Measurements from ENCODE around the gene SOCS7. TPM values are rescaled to one million over a fixed set of nuclear protein-coding genes. Genes with fewer than 3 reads are reported as not detected.
A peak's percentile ranks its signal among the peaks of the same experiment; 100 is the strongest.

Gene SOCS7
- total and polyA plus RNA-seq, 11 donors: 5.1 to 19.2 (median 14.0) TPM

DNA sequence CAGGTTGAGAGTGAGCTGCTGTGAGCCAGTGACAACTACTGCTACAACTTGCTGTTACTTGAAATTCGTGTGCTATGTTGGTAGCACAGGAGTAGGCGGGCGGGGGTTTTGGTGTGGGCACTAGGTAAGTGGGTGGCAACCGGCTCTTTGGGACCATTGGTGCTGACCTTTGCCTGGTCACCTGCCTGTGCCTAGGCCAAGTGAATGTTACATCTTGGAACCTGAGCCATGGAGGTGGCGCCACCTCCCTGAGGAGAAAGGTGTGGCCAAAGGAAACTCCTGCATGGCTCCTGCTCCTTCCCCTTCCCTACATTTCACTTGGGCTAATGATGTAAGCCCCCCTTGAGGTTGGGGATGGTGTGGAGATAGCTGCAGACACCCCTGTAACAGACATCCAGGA is 51.3 kb downstream of the SOCS7 start:
- no peak for TF ChIP-seq POLR2A (IDR thresholded peaks at IDR 0.05)
- TF ChIP-seq, protein P1, sequence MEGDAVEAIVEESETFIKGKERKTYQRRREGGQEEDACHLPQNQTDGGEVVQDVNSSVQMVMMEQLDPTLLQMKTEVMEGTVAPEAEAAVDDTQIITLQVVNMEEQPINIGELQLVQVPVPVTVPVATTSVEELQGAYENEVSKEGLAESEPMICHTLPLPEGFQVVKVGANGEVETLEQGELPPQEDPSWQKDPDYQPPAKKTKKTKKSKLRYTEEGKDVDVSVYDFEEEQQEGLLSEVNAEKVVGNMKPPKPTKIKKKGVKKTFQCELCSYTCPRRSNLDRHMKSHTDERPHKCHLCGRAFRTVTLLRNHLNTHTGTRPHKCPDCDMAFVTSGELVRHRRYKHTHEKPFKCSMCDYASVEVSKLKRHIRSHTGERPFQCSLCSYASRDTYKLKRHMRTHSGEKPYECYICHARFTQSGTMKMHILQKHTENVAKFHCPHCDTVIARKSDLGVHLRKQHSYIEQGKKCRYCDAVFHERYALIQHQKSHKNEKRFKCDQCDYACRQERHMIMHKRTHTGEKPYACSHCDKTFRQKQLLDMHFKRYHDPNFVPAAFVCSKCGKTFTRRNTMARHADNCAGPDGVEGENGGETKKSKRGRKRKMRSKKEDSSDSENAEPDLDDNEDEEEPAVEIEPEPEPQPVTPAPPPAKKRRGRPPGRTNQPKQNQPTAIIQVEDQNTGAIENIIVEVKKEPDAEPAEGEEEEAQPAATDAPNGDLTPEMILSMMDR (IDR thresholded peaks at IDR 0.05): no peak
- Histone ChIP-seq H3K36me3 (peaks cover 0 to 51% (median 34%) of the 10 kb centered on the region in 9 donors), H3K27me3 (no peaks in the 10 kb centered on the region), H3K27ac (no peak overlapping the region), H3K4me3 (no peak overlapping the region), H3K4me1 (peaks cover 0 to 6% (median 0%) of the 10 kb centered on the region in 12 donors), H3K9me3 (no peaks in the 10 kb centered on the region)
- WGBS, 4 donors: 90 to 98% (median 95%) methylated on average over 5 of the region's 5 CpGs
- DNase-seq (no peak), ATAC-seq (no peak)
- intact Hi-C loops (cut with DNase I): no loop called here

DNA sequence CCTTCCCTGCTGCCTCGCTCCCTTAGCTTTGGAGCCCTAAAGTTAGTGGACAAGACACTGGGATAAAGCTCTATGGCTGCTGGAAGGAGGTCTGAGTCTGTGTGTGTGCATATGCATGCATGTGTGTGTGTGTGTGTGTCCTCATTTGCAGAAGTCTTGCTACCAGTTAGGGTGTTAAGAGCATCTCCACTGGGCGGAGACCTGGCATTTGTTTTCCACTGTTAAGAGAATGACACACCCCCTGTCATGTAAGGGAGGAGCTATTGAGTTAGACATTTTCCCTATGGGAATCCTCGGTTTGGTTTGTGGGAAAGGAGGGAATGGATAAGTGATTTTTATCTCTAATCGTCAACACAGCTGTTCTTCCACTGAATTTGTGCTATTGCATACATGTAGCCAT is 51.8 kb downstream of the SOCS7 start:
- H3K4me3 ChIP-seq: no peak overlapping the region
- 57 to 67% (median 60%) methylated on average over 4 of the region's 4 CpGs for WGBS, 4 donors
- H3K27me3 ChIP-seq: no peaks in the 10 kb centered on the region
- H3K36me3 ChIP-seq: peaks cover 0 to 45% (median 33%) of the 10 kb centered on the region in 9 donors
- intact Hi-C loops (cut with DNase I): no loop called here
- H3K9me3 ChIP-seq: no peaks in the 10 kb centered on the region
- ATAC-seq: peak in 3 of 4 donors; percentile 36 to 41 (median 39)
- H3K27ac ChIP-seq: no peak overlapping the region
- peaks cover 0 to 6% (median 0%) of the 10 kb centered on the region in 12 donors for H3K4me1 ChIP-seq
- no peak for DNase-seq
- TF ChIP-seq, protein P1 (IDR thresholded peaks at IDR 0.05): no peak
- no peak for TF ChIP-seq POLR2A (IDR thresholded peaks at IDR 0.05)

DNA sequence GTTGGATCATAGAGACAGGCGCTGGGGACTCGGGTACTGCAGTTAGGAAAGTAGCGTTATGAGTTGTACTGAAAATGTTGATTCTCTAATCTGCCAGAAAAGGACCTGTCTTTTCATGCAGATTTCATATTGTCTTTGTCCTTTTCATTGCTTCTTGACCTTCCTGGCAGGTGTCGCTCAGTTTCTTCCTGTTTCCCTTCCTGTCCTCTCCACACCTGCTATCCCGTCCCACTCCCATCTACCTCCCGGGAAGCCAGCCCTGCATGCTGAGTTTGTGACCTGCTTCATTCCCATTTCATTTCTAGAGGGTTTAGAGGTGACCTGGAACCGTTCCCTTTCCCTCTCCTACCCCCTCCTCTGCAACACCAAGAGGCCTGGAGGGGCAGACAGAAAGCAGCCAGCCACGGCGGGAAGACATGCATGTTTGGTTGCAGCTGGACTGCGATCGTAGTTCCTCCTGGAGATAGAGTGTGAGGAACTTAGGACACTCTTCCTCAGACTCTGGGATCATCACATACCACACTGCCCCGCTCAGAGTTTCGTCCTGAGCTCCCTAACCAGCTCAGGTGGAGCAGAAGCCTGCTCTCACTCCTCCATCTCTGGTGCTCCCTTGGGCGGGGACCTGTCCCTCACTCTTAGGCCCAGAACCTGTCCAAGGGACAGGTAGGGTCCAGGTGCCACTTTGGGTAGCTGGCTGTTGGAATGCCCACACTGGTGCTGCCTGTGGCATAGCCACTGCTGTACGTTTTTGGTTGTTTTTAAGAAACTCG is 52.7 kb downstream of the SOCS7 start:
- TF ChIP-seq, protein P1 (IDR thresholded peaks at IDR 0.05): no peak
- no peak for TF ChIP-seq POLR2A (IDR thresholded peaks at IDR 0.05)
- WGBS, 4 donors: 77 to 83% (median 80%) methylated on average over 16 of the region's 16 CpGs

DNA sequence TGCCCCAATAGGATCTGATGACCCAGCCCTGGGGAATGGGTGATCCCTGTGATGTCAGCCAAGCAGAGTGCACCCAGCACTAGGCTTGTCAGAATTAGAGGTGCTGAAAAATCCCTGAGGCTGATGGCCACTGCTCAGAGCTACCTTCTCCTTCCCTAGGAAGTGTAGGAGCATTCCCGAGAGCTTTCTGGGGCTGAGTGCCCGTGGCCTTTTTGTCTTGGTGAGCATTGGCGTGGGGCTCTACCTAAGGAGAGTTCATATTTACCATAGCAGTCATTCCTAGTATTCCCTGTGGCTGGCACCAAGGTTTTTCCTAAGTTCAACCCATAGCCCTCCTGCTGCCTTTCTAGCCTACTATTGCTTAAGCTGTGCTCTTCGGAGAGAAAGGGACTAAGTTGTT is 54.0 kb downstream of the SOCS7 start:
- ATAC-seq: no peak
- 80 to 87% (median 84%) methylated on average over 4 of the region's 4 CpGs for WGBS, 4 donors

More for the DNA sequence above, 52.7 kb downstream of the SOCS7 start:
- ATAC-seq: no peak
- Histone ChIP-seq H3K4me3 (no peak overlapping the region), H3K27me3 (no peaks in the 10 kb centered on the region), H3K36me3 (peaks cover 0 to 36% (median 31%) of the 10 kb centered on the region in 9 donors), H3K27ac (no peak overlapping the region), H3K4me1 (peaks cover 0 to 6% (median 0%) of the 10 kb centered on the region in 12 donors), H3K9me3 (no peaks in the 10 kb centered on the region)
- intact Hi-C loops (cut with DNase I): no loop called here
- DNase-seq: no peak

More for the DNA sequence above, 54.0 kb downstream of the SOCS7 start:
- H3K4me3 ChIP-seq: no peak overlapping the region
- TF ChIP-seq, protein P1 (IDR thresholded peaks at IDR 0.05): no peak
- TF ChIP-seq POLR2A (IDR thresholded peaks at IDR 0.05): no peak
- no peak overlapping the region for H3K27ac ChIP-seq
- no peak for DNase-seq
- H3K27me3 ChIP-seq: no peaks in the 10 kb centered on the region
- peaks cover 0 to 23% (median 18%) of the 10 kb centered on the region in 9 donors for H3K36me3 ChIP-seq
- H3K9me3 ChIP-seq: no peaks in the 10 kb centered on the region
- intact Hi-C loops (cut with DNase I): no loop called here
- H3K4me1 ChIP-seq: peaks cover 0 to 6% (median 0%) of the 10 kb centered on the region in 12 donors

All from heart left ventricle (tissue), 16 donors.